Keratinocyte (primary cell): ENCODE data around the gene CLIC3. TPM values are rescaled to one million over a fixed set of nuclear protein-coding genes. Genes with fewer than 3 reads are reported as not detected.
A peak's percentile ranks its signal among the peaks of the same experiment; 100 is the strongest.

Source experiments
- DNase-seq: peaks from one replicate; pipeline ENCODE4 v3.0.0-alpha.2; 2011; ENCODE audit warnings: low read depth, missing footprints, low spot score
- FAIRE-seq: peaks from 2 replicates; lab custom pipeline; 2011; peaks lifted over from hg19 to GRCh38; lab: Jason Lieb, UNC
- H2AFZ ChIP-seq: 2 replicates; pipeline ENCODE4 v1.6.0; 2012; ENCODE audit warnings: low read length, control low read depth, inconsistent platforms; ENCODE audit not compliant: control insufficient read depth
- H3K27ac ChIP-seq: 2 replicates; pipeline ENCODE4 v1.5.1; 2011; ENCODE audit warnings: low read length; ENCODE audit not compliant: control insufficient read depth, insufficient read depth
- H3K27me3 ChIP-seq: 3 replicates; pipeline ENCODE4 v1.6.0; 2011; ENCODE audit warnings: low read length; ENCODE audit not compliant: control insufficient read depth, insufficient read depth; ENCODE audit errors: extremely low read depth
- H3K36me3 ChIP-seq, 2 experiments: 2 replicates in 1 of 2; 3 replicates in 1 of 2; pipeline ENCODE4 v1.5.1; 2011; ENCODE audit warnings: low read length in 2 of 2, mild to moderate bottlenecking in 1 of 2; ENCODE audit not compliant: control insufficient read depth in 2 of 2, insufficient read depth in 2 of 2; ENCODE audit errors: extremely low read depth in 1 of 2
- H3K4me1 ChIP-seq: 3 replicates; pipeline ENCODE4 v1.5.1; 2011; ENCODE audit warnings: low read length; ENCODE audit not compliant: control insufficient read depth, insufficient read depth; ENCODE audit errors: extremely low read depth
- H3K4me2 ChIP-seq: 3 replicates; pipeline ENCODE4 v1.6.0; 2011; ENCODE audit warnings: low read depth, low read length; ENCODE audit not compliant: control insufficient read depth, insufficient read depth; ENCODE audit errors: extremely low read depth
- H3K4me3 ChIP-seq, 3 experiments: fragments of 200-600 bp in 1 of 3; sonication (generic) in 1 of 3; 2 replicates in 2 of 3; 3 replicates in 1 of 3; pipeline ENCODE4 v1.5.1; 2011 to 2016; ENCODE audit warnings: low read length in 3 of 3, mild to moderate bottlenecking in 3 of 3, control low read depth in 2 of 3, inconsistent platforms in 1 of 3, low read depth in 1 of 3, mixed read lengths in 1 of 3, mixed run types in 1 of 3, moderate library complexity in 1 of 3; ENCODE audit not compliant: control insufficient read depth in 2 of 3, insufficient read depth in 2 of 3; ENCODE audit errors: extremely low read depth in 1 of 3
- H3K79me2 ChIP-seq: 2 replicates; pipeline ENCODE4 v1.6.0; 2012; ENCODE audit warnings: low read length; ENCODE audit not compliant: control insufficient read depth, insufficient read depth
- H3K9ac ChIP-seq: 3 replicates; pipeline ENCODE4 v1.6.0; 2011; ENCODE audit warnings: low read length; ENCODE audit not compliant: control insufficient read depth, insufficient read depth; ENCODE audit errors: extremely low read depth
- H3K9me1 ChIP-seq: 3 replicates; pipeline ENCODE4 v1.6.0; 2011; ENCODE audit warnings: low read length; ENCODE audit not compliant: control insufficient read depth, insufficient read depth; ENCODE audit errors: extremely low read depth
- H3K9me3 ChIP-seq: 2 replicates; pipeline ENCODE4 v1.5.1; 2012; ENCODE audit warnings: low read depth, low read length; ENCODE audit not compliant: control insufficient read depth
- H4K20me1 ChIP-seq: 3 replicates; pipeline ENCODE4 v1.6.0; 2011; ENCODE audit warnings: low read length; ENCODE audit not compliant: control insufficient read depth, insufficient read depth; ENCODE audit errors: extremely low read depth
- CTCF ChIP-seq, 3 experiments: IDR thresholded peaks in 1 of 3; conservative IDR thresholded peaks in 1 of 3; optimal IDR thresholded peaks in 1 of 3; 2 replicates in 2 of 3; 3 replicates in 1 of 3; pipeline versions ENCODE3 to v1.5.1; 2011; ENCODE audit warnings: low read length in 3 of 3, mild to moderate bottlenecking in 3 of 3, moderate library complexity in 2 of 3, control low read depth in 1 of 3, inconsistent platforms in 1 of 3; ENCODE audit not compliant: insufficient read depth in 2 of 3; ENCODE audit errors: extremely low read depth in 1 of 3
- EZH2 ChIP-seq: IDR thresholded peaks from one replicate; pipeline ENCODE4 v1.6.1; 2012; ENCODE audit warnings: inconsistent platforms, mild to moderate bottlenecking, low read length, moderate library complexity
- dilution Hi-C: fragments of 300-500 bp; cut with MboI; formaldehyde crosslinking; loops from one replicate; pipeline ENCODE4 v1.7.0; 2020; ENCODE audit warnings: low sequenced_read_pairs; ENCODE audit not compliant: extremely low pct_ligation_motif_present
- polyA plus RNA-seq, 5 experiments: library from polyadenylated mRNA; depleted of rRNA in 3 of 5; stranded (reverse) in 3 of 5; stranded (forward) in 1 of 5; unstranded in 1 of 5; fragments of >200 nt; gene quantifications; 1 replicate in 1 of 5; 2 replicates in 3 of 5; 3 replicates in 1 of 5; pipeline versions ENCODE4 v1.2.1 to v1.2.3, GENCODE V29; 2011 to 2012; ENCODE audit warnings: missing spikeins in 2 of 5, low read depth in 1 of 5, low replicate concordance in 1 of 5

CLIC3 gene
- polyA plus RNA-seq, 1 donor (not counting 4 experiments of a cell fraction or from before 2014, with no cell fraction given) = 5.5 TPM

GRCh38 chr9:137030006-137030405, 33.6 kb upstream of the CLIC3 start:
- H3K27me3 ChIP-seq = peaks cover 15% of the 10 kb centered on the region
- TF ChIP-seq CTCF (optimal IDR thresholded peaks at IDR 0.05 in 1 of 3, IDR thresholded peaks at IDR 0.05 in 1 of 3, conservative IDR thresholded peaks at IDR 0.05 in 1 of 3; ENCODE audit: extremely low read depth in 1 of 3, insufficient read depth in 2 of 3, low read length in 3 of 3) (no peak), EZH2 (no peak)
- no peak for FAIRE-seq

GRCh38 chr9:137029058-137029936, 32.9 kb upstream of the CLIC3 start:
- Histone ChIP-seq H3K4me3 (no peak overlapping the region), H3K4me1 (peaks cover 7% of the 10 kb centered on the region), H3K9me1 (no peaks in the 10 kb centered on the region), H3K79me2 (no peaks in the 10 kb centered on the region), H3K36me3 (no peaks in the 10 kb centered on the region), H3K4me2 (peak overlapping the region; percentile 81), H3K27ac (no peak overlapping the region), H4K20me1 (no peaks in the 10 kb centered on the region), H3K9me3 (no peaks in the 10 kb centered on the region), H3K9ac (no peak overlapping the region), H3K27me3 (peaks cover 15% of the 10 kb centered on the region), H2AFZ (no peak overlapping the region)
- DNase-seq (no peak), FAIRE-seq (no peak)
- dilution Hi-C loops = no loop called here
- peak in 2 of 3 experiments; percentile 89 to 98 for TF ChIP-seq CTCF (optimal IDR thresholded peaks at IDR 0.05 in 1 of 3, IDR thresholded peaks at IDR 0.05 in 1 of 3, conservative IDR thresholded peaks at IDR 0.05 in 1 of 3; ENCODE audit: extremely low read depth in 1 of 3, insufficient read depth in 2 of 3, low read length in 3 of 3)
- no peak for TF ChIP-seq EZH2

More at GRCh38 chr9:137030006-137030405, 33.6 kb upstream of the CLIC3 start:
- Histone ChIP-seq H4K20me1 (no peaks in the 10 kb centered on the region), H3K4me2 (no peak overlapping the region), H3K36me3 (no peaks in the 10 kb centered on the region), H3K4me1 (peaks cover 8% of the 10 kb centered on the region), H3K9me1 (no peaks in the 10 kb centered on the region), H3K27ac (no peak overlapping the region), H3K4me3 (no peak overlapping the region), H3K9me3 (no peaks in the 10 kb centered on the region), H2AFZ (no peak overlapping the region), H3K9ac (no peak overlapping the region), H3K79me2 (no peaks in the 10 kb centered on the region)
- DNase-seq = no peak
- dilution Hi-C loops = no loop called here
